K562 (cell line): ENCODE measurements around the gene CLIC2. TPM values are rescaled to one million over a fixed set of nuclear protein-coding genes. Genes with fewer than 3 reads are reported as not detected.

Experiments used
- ATAC-seq: fragments of 200-7000 bp; cut with Tn5 transposase; 3 replicates; pipeline ENCODE4 v1.9.1; 2020; ENCODE audit warnings: moderate library complexity
- BruUV-seq: library from RNA; stranded (reverse); fragments of 400-500 nt; replicated peaks from 2 replicates; lab custom pipeline; 2021; lab: Mats Ljungman, UMichigan
- CTCF ChIA-PET: fragments of 300-600 bp; formaldehyde crosslinking; extraction: SDS; loops from one replicate; lab custom pipeline; 2021; ENCODE audit warnings: low intra/inter-chr PET ratio; lab: Yijun Ruan, JAX
- POLR2A ChIA-PET: fragments of 300-600, 350-650 bp; sonication (Branson Sonifier 250); formaldehyde crosslinking; extraction: SDS; loops from one replicate; lab custom pipeline; 2021; ENCODE audit warnings: antibody characterized with exemption, inconsistent platforms; lab: Yijun Ruan, JAX
- DNase-seq, 4 experiments: peaks; one replicate each; pipeline versions ENCODE4 v3.0.0 to v3.0.0-alpha.2; 2011 to 2018; ENCODE audit warnings: low spot score in 3 of 4, mixed read lengths in 3 of 4; ENCODE audit errors: extremely low read depth in 1 of 4
- FAIRE-seq: peaks from 2 replicates; lab custom pipeline; 2011; peaks lifted over from hg19 to GRCh38; lab: Jason Lieb, UNC
- H2AFZ ChIP-seq: 2 replicates; pipeline ENCODE4 v1.6.0; 2011; ENCODE audit warnings: low read depth, low read length, control low read depth, inconsistent platforms
- H3K27ac ChIP-seq: fragments of 200-600 bp; 3 replicates; pipeline ENCODE4 v1.8.0; 2011; ENCODE audit warnings: low read depth, mild to moderate bottlenecking, control low read depth, inconsistent platforms, low read length, moderate library complexity, mixed read lengths; ENCODE audit errors: extremely low read depth
- H3K27me3 ChIP-seq, 2 experiments: fragments of 300-600 bp in 1 of 2; 2 replicates in 1 of 2; 3 replicates in 1 of 2; pipeline versions ENCODE4 v1.6.0 to v1.8.0; 2011; ENCODE audit warnings: inconsistent platforms in 2 of 2, low read length in 2 of 2, mild to moderate bottlenecking in 1 of 2, mixed read lengths in 1 of 2, moderate library complexity in 1 of 2; ENCODE audit not compliant: control insufficient read depth in 2 of 2, insufficient read depth in 2 of 2
- H3K36me3 ChIP-seq: fragments of 300-600 bp; 3 replicates; pipeline ENCODE4 v1.8.0; 2011; ENCODE audit warnings: mild to moderate bottlenecking, low read length, inconsistent platforms; ENCODE audit not compliant: control insufficient read depth, insufficient read depth
- H3K4me1 ChIP-seq, 2 experiments: fragments of 200-600 bp in 1 of 2; replicated peaks in 1 of 2; 2 replicates in 1 of 2; 3 replicates in 1 of 2; pipeline versions ENCODE4 v1.5.1 to v1.8.0; 2011; ENCODE audit warnings: inconsistent platforms in 2 of 2, low read length in 2 of 2, mild to moderate bottlenecking in 1 of 2, mixed read lengths in 1 of 2, moderate library complexity in 1 of 2; ENCODE audit not compliant: control insufficient read depth in 2 of 2, insufficient read depth in 2 of 2
- H3K4me2 ChIP-seq: 2 replicates; pipeline ENCODE4 v1.6.1; 2011; ENCODE audit warnings: low read length, control low read depth, inconsistent platforms, mixed read lengths; ENCODE audit not compliant: insufficient read depth
- H3K4me3 ChIP-seq: fragments of 200-600 bp; sonication (generic), shearing (Covaris generic); 2 replicates; pipeline ENCODE4 v1.5.1; 2016; ENCODE audit warnings: control low read depth, inconsistent platforms
- H3K79me2 ChIP-seq: fragments of 200-600 bp; 3 replicates; pipeline ENCODE4 v1.8.0; 2011; ENCODE audit warnings: low read length, inconsistent platforms; ENCODE audit not compliant: control insufficient read depth, insufficient read depth
- H3K9ac ChIP-seq, 2 experiments: 2 replicates each; pipeline versions ENCODE4 v1.6.0 to v1.6.1; 2011; ENCODE audit warnings: low read depth in 2 of 2, low read length in 2 of 2, control low read depth in 1 of 2, inconsistent platforms in 1 of 2, mild to moderate bottlenecking in 1 of 2, mixed read lengths in 1 of 2; ENCODE audit not compliant: insufficient read depth in 1 of 2
- H3K9me1 ChIP-seq: one replicate; pipeline ENCODE4 v1.6.0; 2011; ENCODE audit warnings: inconsistent platforms, mild to moderate bottlenecking, low read length, moderate library complexity; ENCODE audit not compliant: control insufficient read depth, insufficient read depth
- H3K9me3 ChIP-seq: replicated peaks from 2 replicates; pipeline ENCODE4 v1.5.1; 2011; ENCODE audit warnings: low read depth, low read length, inconsistent platforms; ENCODE audit not compliant: control insufficient read depth, insufficient read depth
- H4K20me1 ChIP-seq: replicated peaks from 2 replicates; pipeline ENCODE4 v1.6.1; 2011; ENCODE audit warnings: low read length, inconsistent platforms, mixed read lengths; ENCODE audit not compliant: control insufficient read depth, insufficient read depth
- ADNP ChIP-seq: fragments of 200-800 bp; sonication (Bioruptor generic); IDR thresholded peaks from 2 replicates; pipeline ENCODE4 v1.6.1; 2016; ENCODE audit warnings: missing genetic modification characterization, missing compliant biosample characterization
- ATF7 ChIP-seq: fragments of 450-650 bp; IDR thresholded peaks from 2 replicates; pipeline ENCODE4 v1.7.1; 2014; ENCODE audit warnings: mild to moderate bottlenecking, moderate library complexity
- HMGXB4 ChIP-seq: sonication (generic); formaldehyde crosslinking; IDR thresholded peaks from 2 replicates; pipeline ENCODE4 v1.8.1; 2023; ENCODE audit warnings: mild to moderate bottlenecking, missing genetic modification reagents
- YY1 ChIP-seq, 3 experiments: IDR thresholded peaks; 2 replicates each; pipeline ENCODE4 v1.6.1; 2011; ENCODE audit warnings: low read length in 2 of 3, mild to moderate bottlenecking in 2 of 3, moderate library complexity in 2 of 3, borderline replicate concordance in 1 of 3, control low read depth in 1 of 3, low read depth in 1 of 3; ENCODE audit not compliant: insufficient read depth in 3 of 3, insufficient replicate concordance in 2 of 3, control insufficient read depth in 1 of 3, insufficient read length in 1 of 3; ENCODE audit errors: extremely low read depth in 1 of 3
- ZBTB33 ChIP-seq: sonication (generic); formaldehyde crosslinking; IDR thresholded peaks from 2 replicates; pipeline ENCODE4 v1.8.1; 2023; ENCODE audit warnings: mild to moderate bottlenecking, missing genetic modification reagents
- ZNF511 ChIP-seq: sonication (generic); formaldehyde crosslinking; IDR thresholded peaks from 2 replicates; pipeline ENCODE4 v1.8.0; 2022; ENCODE audit warnings: mild to moderate bottlenecking, missing genetic modification reagents
- WGBS: fragments of 100-300 bp; shearing (Covaris generic); methylation state at CpG from one replicate; pipeline ENCODE4 v1.1.6; 2016; ENCODE audit warnings: low coverage, mixed read lengths; ENCODE audit not compliant: insufficient coverage; ENCODE audit errors: missing lambda C conversion rate; 5-methylcytosine and 5-hydroxymethylcytosine counted together
- in situ Hi-C: fragments of 300-500 bp; cut with MboI; formaldehyde crosslinking; loops from 4 replicates; pipeline ENCODE4 v1.15.0; 2018; ENCODE audit warnings: inconsistent platforms, mixed read lengths
- intact Hi-C: fragments of 100-400 bp; cut with micrococcal nuclease; formaldehyde crosslinking; loops from 2 replicates; pipeline ENCODE4 v1.14.2; 2022
- polyA plus RNA-seq, 8 experiments: library from polyadenylated mRNA; depleted of rRNA in 4 of 8; stranded (reverse) in 5 of 8; unstranded in 3 of 8; fragments of >200 nt; fragmentation: Nextera tagmentation in 2 of 8; fragmentation: Illumina TruSeq in 1 of 8; extraction: Ambion mirVana in 2 of 8; extraction: Trizol in 1 of 8; gene quantifications; 2 replicates each; pipeline versions ENCODE4 v1.2.1 to v1.2.3, GENCODE V29; 2011 to 2014; ENCODE audit warnings: inconsistent platforms in 1 of 8, missing spikeins in 1 of 8
- total RNA-seq, 7 experiments: library from RNA; depleted of rRNA in 6 of 7; stranded (reverse); fragments of >200 nt in 6 of 7; fragmentation: Illumina TruSeq in 2 of 7; extraction: Trizol in 2 of 7; gene quantifications; 2 replicates each; pipeline versions ENCODE4 v1.2.1 to v1.2.3, GENCODE V29; 2011 to 2021; ENCODE audit warnings: low replicate concordance in 1 of 7

Gene CLIC2
- total and polyA plus RNA-seq, 9 of the 15 experiments (the other 6 are each of a cell fraction or from before 2014, with no cell fraction given) = 37.0 to 83.7 (median 74.7) TPM

- Histone ChIP-seq H3K79me2 (no peaks in the 10 kb centered on the region), H3K36me3 (no peaks in the 10 kb centered on the region), H3K27ac (no peak within 1 kb of the TSS), H3K4me1 (no peaks in the 10 kb centered on the region), H3K9ac (no peak within 1 kb of the TSS), H2AFZ (no peak within 1 kb of the TSS), H3K9me3 (no peaks in the 10 kb centered on the region), H3K4me2 (no peak within 1 kb of the TSS), H3K4me3 (no peak within 1 kb of the TSS), H3K9me1 (no peaks in the 10 kb centered on the region), H3K27me3 (no peaks in the 10 kb centered on the region), H4K20me1 (no peaks in the 10 kb centered on the region)
- TF ChIP-seq ZNF511 (CRISPR knock-in tag) (no peak), HMGXB4 (CRISPR knock-in tag) (no peak), ATF7 (no peak), ADNP (tag) (no peak), YY1 (IDR thresholded peaks at IDR 0.05; ENCODE audit: borderline replicate concordance in 1 of 3, control insufficient read depth in 1 of 3, extremely low read depth in 1 of 3, insufficient read depth in 3 of 3, insufficient read length in 1 of 3, insufficient replicate concordance in 2 of 3, low read depth in 1 of 3, low read length in 2 of 3) (peak in 1 of 3 experiments; percentile 37), ZBTB33 (CRISPR knock-in tag) (peak; percentile 65; the same call in 1 of the 2 replicates)
- ATAC-seq (no peak), DNase-seq (no peak), FAIRE-seq (no peak)
- CTCF ChIA-PET = no interaction called here
- no TSS peak for BruUV-seq
- 83% methylated on average over 23 of the region's 58 CpGs for WGBS
- intact Hi-C loops = no loop called here
- in situ Hi-C loops = no loop called here
- POLR2A ChIA-PET = interaction anchor here (0.6 kb wide), 1 partner anchor 43 kb away, joined by 3 read pairs; no protein-coding TSS in a partner anchor
These were observed 70.4 kb downstream of the CLIC2 start, which contains the start of gene RAB39B for GRCh38 chrX:155263854-155264628. TSS of gene RAB39B (minus strand) at chrX:155264491. CDS start at chrX:155264288, 203 bp downstream.
